GM12892 (cell line): ENCODE results near the gene TMEM123.

Experiments
- POLR2A ChIP-seq: IDR thresholded peaks from 2 replicates; pipeline ENCODE4 v1.6.1; 2011; ENCODE audit warnings: low read depth, low read length, control low read depth
- POLR2AphosphoS5 ChIP-seq: IDR thresholded peaks from 2 replicates; pipeline ENCODE4 v1.6.1; 2011; ENCODE audit warnings: low read depth, low read length, control low read depth

- TF ChIP-seq POLR2A (no peak), POLR2AphosphoS5 (no peak)
These were observed 41.7 kb upstream of the TMEM123 start for GRCh38 chr11:102494216-102494615.
